Ovary (tissue), 3 donors: Measurements from ENCODE around the gene CYP4F2.

Experiments used
- POLR2A ChIP-seq: fragments of 450-650 bp; IDR thresholded peaks from one replicate; pipeline ENCODE4 v1.6.1; 2017; ENCODE audit warnings: antibody characterized with exemption, mild to moderate bottlenecking, moderate library complexity
- TF ChIP-seq, protein P1 (sequence below), 3 donors: fragments of 450-650 bp in 2 of 3; fragments of 200-600 bp in 1 of 3; IDR thresholded peaks; one replicate each; pipeline versions ENCODE4 v1.5.1 to v1.8.0; 2016 to 2022; ENCODE audit warnings: antibody characterized with exemption in 3 of 3, mild to moderate bottlenecking in 1 of 3
- donor health status: DM: no; HTN: no; CAD: no.

DNA sequence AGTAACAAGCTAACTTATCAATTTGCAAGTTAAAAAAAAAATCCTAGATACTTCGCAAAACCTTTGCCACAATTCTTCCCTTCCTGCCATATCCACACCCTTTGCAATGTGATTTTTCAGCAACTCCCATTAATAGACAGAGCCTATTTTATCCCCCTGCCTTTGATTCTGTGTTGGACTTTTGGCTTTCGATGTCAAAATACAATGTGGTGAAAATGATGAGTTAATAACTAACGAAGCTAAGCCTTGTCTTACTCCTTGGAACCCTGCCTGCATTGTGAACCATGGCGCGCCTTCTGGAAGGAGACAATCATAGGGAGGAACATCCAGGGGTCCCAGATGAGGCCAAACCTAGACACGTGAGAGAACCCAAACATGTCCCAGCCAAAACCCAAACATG is 6.4 kb downstream of the CYP4F2 start:
- TF ChIP-seq, protein P1, sequence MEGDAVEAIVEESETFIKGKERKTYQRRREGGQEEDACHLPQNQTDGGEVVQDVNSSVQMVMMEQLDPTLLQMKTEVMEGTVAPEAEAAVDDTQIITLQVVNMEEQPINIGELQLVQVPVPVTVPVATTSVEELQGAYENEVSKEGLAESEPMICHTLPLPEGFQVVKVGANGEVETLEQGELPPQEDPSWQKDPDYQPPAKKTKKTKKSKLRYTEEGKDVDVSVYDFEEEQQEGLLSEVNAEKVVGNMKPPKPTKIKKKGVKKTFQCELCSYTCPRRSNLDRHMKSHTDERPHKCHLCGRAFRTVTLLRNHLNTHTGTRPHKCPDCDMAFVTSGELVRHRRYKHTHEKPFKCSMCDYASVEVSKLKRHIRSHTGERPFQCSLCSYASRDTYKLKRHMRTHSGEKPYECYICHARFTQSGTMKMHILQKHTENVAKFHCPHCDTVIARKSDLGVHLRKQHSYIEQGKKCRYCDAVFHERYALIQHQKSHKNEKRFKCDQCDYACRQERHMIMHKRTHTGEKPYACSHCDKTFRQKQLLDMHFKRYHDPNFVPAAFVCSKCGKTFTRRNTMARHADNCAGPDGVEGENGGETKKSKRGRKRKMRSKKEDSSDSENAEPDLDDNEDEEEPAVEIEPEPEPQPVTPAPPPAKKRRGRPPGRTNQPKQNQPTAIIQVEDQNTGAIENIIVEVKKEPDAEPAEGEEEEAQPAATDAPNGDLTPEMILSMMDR (IDR thresholded peaks at IDR 0.05), result no peak
- TF ChIP-seq POLR2A, result no peak
